Measurements from ENCODE around the gene PCYT1B. TPM values are rescaled to one million over a fixed set of nuclear protein-coding genes. Genes with fewer than 3 reads are reported as not detected.

PCYT1B gene
- total and polyA plus RNA-seq, 2 donors (not counting 1 experiment from before 2014, with no cell fraction given): not detected

- H2AFZ ChIP-seq (ENCODE audit: insufficient read depth, low read depth, low read length, poor library complexity, severe bottlenecking): no peak overlapping the region
- ChIA-PET POLR2A (no interaction called here), CTCF (no interaction called here)
- no peaks in the 10 kb centered on the region for H3K27me3 ChIP-seq (replicated peaks in 1 of 4; ENCODE audit: control extremely low read depth in 1 of 4, control insufficient read depth in 3 of 4, insufficient read depth in 4 of 4, low read length in 3 of 4)
- no peak for ATAC-seq (ENCODE audit: low read depth)
- no peaks in the 10 kb centered on the region for H3K9me3 ChIP-seq (ENCODE audit: control extremely low read depth in 1 of 3, control insufficient read depth in 2 of 3, insufficient read depth in 1 of 3, low read length in 2 of 3)
- no peak for TF ChIP-seq CTCF (IDR thresholded peaks at IDR 0.05)
- TF ChIP-seq EZH2 (IDR thresholded peaks at IDR 0.05; ENCODE audit: borderline replicate concordance, insufficient read depth, low read depth, low read length, poor library complexity, severe bottlenecking): no peak
- Mint-ChIP-seq H3K4me1 (no peaks in the 10 kb centered on the region), H3K27me3 (peaks cover 3% of the 10 kb centered on the region), H3K4me3 (no peak overlapping the region), H3K9me3 (ENCODE audit: insufficient read depth) (no peaks in the 10 kb centered on the region), H3K27ac (no peak overlapping the region)
- H3K36me3 ChIP-seq (replicated peaks in 1 of 2; ENCODE audit: control extremely low read depth in 1 of 2, control insufficient read depth in 1 of 2, extremely low read depth in 1 of 2, insufficient read depth in 2 of 2, low read length in 1 of 2): no peaks in the 10 kb centered on the region
- no peak overlapping the region for H3K4me2 ChIP-seq (replicated peaks; ENCODE audit: low read depth, low read length, poor library complexity, severe bottlenecking)
- H3K4me1 ChIP-seq (ENCODE audit: control insufficient read depth in 2 of 2, insufficient read depth in 2 of 2, low read length in 2 of 2): no peaks in the 10 kb centered on the region
- no peak overlapping the region for H3K9ac ChIP-seq (ENCODE audit: low read length)
- no CpG with 5 or more reads among the region's 5 CpGs for WGBS (ENCODE audit: insufficient coverage)
- no peaks in the 10 kb centered on the region for H4K20me1 ChIP-seq (ENCODE audit: control insufficient read depth, insufficient read depth, low read length, poor library complexity, severe bottlenecking)
- H3K79me2 ChIP-seq (ENCODE audit: control insufficient read depth, insufficient read depth, low read length): no peaks in the 10 kb centered on the region
- no peak overlapping the region for H3K27ac ChIP-seq (ENCODE audit: low read length in 2 of 2)
- H3K4me3 ChIP-seq (ENCODE audit: control extremely low read depth in 1 of 5, extremely low read depth in 1 of 5, insufficient read depth in 1 of 5, low read depth in 2 of 5, low read length in 4 of 5): no peak overlapping the region
- intact Hi-C loops (cut with micrococcal nuclease): no loop called here
- no peak for DNase-seq
These were observed 27.5 kb downstream of the PCYT1B start for GRCh38 chrX:24619647-24620046.

- Histone ChIP-seq H2AFZ (ENCODE audit: insufficient read depth, low read depth, low read length, poor library complexity, severe bottlenecking) (no peak overlapping the region), H3K4me2 (replicated peaks; ENCODE audit: low read depth, low read length, poor library complexity, severe bottlenecking) (no peak overlapping the region), H3K9ac (ENCODE audit: low read length) (no peak overlapping the region), H4K20me1 (ENCODE audit: control insufficient read depth, insufficient read depth, low read length, poor library complexity, severe bottlenecking) (no peaks in the 10 kb centered on the region), H3K4me3 (ENCODE audit: control extremely low read depth in 1 of 5, extremely low read depth in 1 of 5, insufficient read depth in 1 of 5, low read depth in 2 of 5, low read length in 4 of 5) (no peak overlapping the region), H3K79me2 (ENCODE audit: control insufficient read depth, insufficient read depth, low read length) (no peaks in the 10 kb centered on the region), H3K36me3 (replicated peaks in 1 of 2; ENCODE audit: control extremely low read depth in 1 of 2, control insufficient read depth in 1 of 2, extremely low read depth in 1 of 2, insufficient read depth in 2 of 2, low read length in 1 of 2) (no peaks in the 10 kb centered on the region), H3K9me3 (ENCODE audit: control extremely low read depth in 1 of 3, control insufficient read depth in 2 of 3, insufficient read depth in 1 of 3, low read length in 2 of 3) (no peaks in the 10 kb centered on the region), H3K27me3 (replicated peaks in 1 of 4; ENCODE audit: control extremely low read depth in 1 of 4, control insufficient read depth in 3 of 4, insufficient read depth in 4 of 4, low read length in 3 of 4) (no peaks in the 10 kb centered on the region), H3K27ac (ENCODE audit: low read length in 2 of 2) (no peak overlapping the region), H3K4me1 (ENCODE audit: control insufficient read depth in 2 of 2, insufficient read depth in 2 of 2, low read length in 2 of 2) (no peaks in the 10 kb centered on the region)
- CTCF ChIA-PET: no interaction called here
- intact Hi-C loops (cut with micrococcal nuclease): no loop called here
- TF ChIP-seq CTCF (IDR thresholded peaks at IDR 0.05) (no peak), EZH2 (IDR thresholded peaks at IDR 0.05; ENCODE audit: borderline replicate concordance, insufficient read depth, low read depth, low read length, poor library complexity, severe bottlenecking) (no peak)
- no peaks in the 10 kb centered on the region for H3K4me1 Mint-ChIP-seq
- POLR2A ChIA-PET: no interaction called here
- ATAC-seq (ENCODE audit: low read depth) (no peak), DNase-seq (no peak)
- H3K4me3 Mint-ChIP-seq: no peak overlapping the region
- H3K27me3 Mint-ChIP-seq: peaks cover 3% of the 10 kb centered on the region
- H3K27ac Mint-ChIP-seq: no peak overlapping the region
- H3K9me3 Mint-ChIP-seq (ENCODE audit: insufficient read depth): no peaks in the 10 kb centered on the region
- WGBS (ENCODE audit: insufficient coverage): no CpG with 5 or more reads among the region's 1 CpG
These were observed 36.6 kb downstream of the PCYT1B start for GRCh38 chrX:24610516-24610915.

All from B cell (primary cell).